DOHH2 (cell line): ENCODE results near the gene SLC16A10.

Experiments
- CTCF ChIP-seq: fragments of 200-600 bp; sonication (generic); IDR thresholded peaks from one replicate; pipeline ENCODE4 v1.5.1; 2014; ENCODE audit warnings: antibody characterized with exemption, mild to moderate bottlenecking, low read depth, low read length; ENCODE audit not compliant: poor library complexity, severe bottlenecking
- EZH2phosphoT487 ChIP-seq: fragments of 200-600 bp; sonication (generic); IDR thresholded peaks from 2 replicates; pipeline ENCODE4 v1.6.1; 2017; ENCODE audit warnings: borderline replicate concordance, mild to moderate bottlenecking, antibody characterized with exemption, low read length, moderate library complexity, mixed read lengths

- no peak for TF ChIP-seq CTCF
- TF ChIP-seq EZH2phosphoT487: no peak
These were observed at the start of gene SLC16A10 for GRCh38 chr6:111087106-111087835.
